Measurements from ENCODE around the gene EGLN3. TPM values are rescaled to one million over a fixed set of nuclear protein-coding genes. Genes with fewer than 3 reads are reported as not detected.

EGLN3 gene
- total and polyA plus RNA-seq, 2 donors (not counting 3 experiments of a cell fraction or from before 2014, with no cell fraction given) = 0.20 TPM; not detected in 1

DNA sequence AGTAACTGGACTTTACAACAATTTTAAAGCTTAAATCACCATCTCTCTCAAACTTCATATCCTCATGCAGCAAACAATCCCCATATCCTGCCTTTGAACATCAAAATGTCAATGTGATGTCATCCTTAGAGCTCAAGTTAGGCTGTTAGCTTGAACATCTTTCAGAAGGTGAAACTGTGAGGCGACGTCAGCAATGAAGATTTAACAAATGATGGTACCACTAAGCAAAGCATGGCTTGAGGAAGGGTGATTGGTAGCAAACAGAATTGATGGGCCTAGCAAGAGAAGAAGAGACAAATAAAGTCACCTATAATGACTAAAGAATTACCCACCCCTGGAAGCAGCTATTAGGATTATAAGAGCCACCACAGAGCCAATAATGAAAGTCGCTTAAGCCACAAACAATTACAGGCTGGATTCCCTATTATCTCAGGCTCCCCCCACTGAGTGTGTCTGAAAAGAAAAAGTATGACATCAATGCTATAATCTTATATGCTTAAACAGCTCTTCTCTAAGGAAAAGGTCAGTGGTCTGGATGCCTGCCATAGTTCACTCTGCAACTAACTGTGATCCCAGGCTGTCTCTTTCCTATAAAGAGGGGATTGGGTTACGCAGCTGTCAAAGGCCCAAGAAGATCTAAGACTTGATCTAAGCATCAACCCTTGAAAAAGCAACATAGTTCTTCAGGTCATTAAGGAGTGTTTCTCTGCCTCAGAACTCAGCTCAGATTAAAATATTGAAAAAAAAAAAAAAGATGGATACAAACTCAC is 18.1 kb downstream of the EGLN3 start:
- peaks cover 7 to 11% of the 10 kb centered on the region in 2 experiments for H3K27me3 ChIP-seq (ENCODE audit: control insufficient read depth in 2 of 2, insufficient read depth in 2 of 2, low read length in 2 of 2)
- no peaks in the 10 kb centered on the region for H3K9me3 ChIP-seq (replicated peaks; ENCODE audit: control insufficient read depth, insufficient read depth, low read length)
- dilution Hi-C loops (cut with MboI; ENCODE audit: extremely low pct_ligation_motif_present, low sequenced_read_pairs) (no loop called here), intact Hi-C loops (cut with micrococcal nuclease) (no loop called here)
- H3K27ac ChIP-seq (ENCODE audit: insufficient read depth, low read depth, low read length) = no peak overlapping the region
- DNase-seq (ENCODE audit: low read depth, low spot score) (no peak), FAIRE-seq (no peak)
- CTCF ChIA-PET = interaction anchor here (0.6 to 1.1 kb wide), 3 partner anchors 13 to 123 kb away, joined by 3 to 4 read pairs (median 3); no protein-coding TSS in a partner anchor
- no peaks in the 10 kb centered on the region for H3K9me1 ChIP-seq (replicated peaks; ENCODE audit: control insufficient read depth, extremely low read depth, insufficient read depth, low read length)
- peaks cover 10% of the 10 kb centered on the region for H3K4me1 ChIP-seq (ENCODE audit: control insufficient read depth, extremely low read depth, insufficient read depth, low read length)
- no peaks in the 10 kb centered on the region for H3K36me3 ChIP-seq (ENCODE audit: control insufficient read depth in 2 of 2, extremely low read depth in 1 of 2, insufficient read depth in 2 of 2, low read length in 2 of 2)
- H3K79me2 ChIP-seq (ENCODE audit: control insufficient read depth, insufficient read depth, low read length) = no peaks in the 10 kb centered on the region
- H3K4me2 ChIP-seq (ENCODE audit: insufficient read depth, low read length) = no peak overlapping the region
- BruUV-seq (replicated peaks) = no TSS peak
- TF ChIP-seq JUN (IDR thresholded peaks at IDR 0.05; ENCODE audit: borderline replicate concordance, insufficient read depth, insufficient read length, low read depth) (no peak), POLR2A (IDR thresholded peaks at IDR 0.05; ENCODE audit: low read depth, low read length) (no peak), POLR2AphosphoS5 (IDR thresholded peaks at IDR 0.05; ENCODE audit: insufficient read depth, low read depth, low read length) (no peak), EZH2 (IDR thresholded peaks at IDR 0.05; ENCODE audit: borderline replicate concordance, low read depth, low read length, severe bottlenecking) (no peak), MYC (IDR thresholded peaks at IDR 0.05; ENCODE audit: low read depth, low read length) (no peak), GATA2 (IDR thresholded peaks at IDR 0.05; ENCODE audit: insufficient read depth, insufficient read length, low read depth, low read length) (no peak), FOS (IDR thresholded peaks at IDR 0.05; ENCODE audit: borderline replicate concordance, insufficient read depth, low read length) (no peak)
- TF ChIP-seq, protein P1, sequence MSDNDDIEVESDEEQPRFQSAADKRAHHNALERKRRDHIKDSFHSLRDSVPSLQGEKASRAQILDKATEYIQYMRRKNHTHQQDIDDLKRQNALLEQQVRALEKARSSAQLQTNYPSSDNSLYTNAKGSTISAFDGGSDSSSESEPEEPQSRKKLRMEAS (IDR thresholded peaks at IDR 0.05; ENCODE audit: insufficient read depth, insufficient read length) = no peak
- TF ChIP-seq, protein P2, sequence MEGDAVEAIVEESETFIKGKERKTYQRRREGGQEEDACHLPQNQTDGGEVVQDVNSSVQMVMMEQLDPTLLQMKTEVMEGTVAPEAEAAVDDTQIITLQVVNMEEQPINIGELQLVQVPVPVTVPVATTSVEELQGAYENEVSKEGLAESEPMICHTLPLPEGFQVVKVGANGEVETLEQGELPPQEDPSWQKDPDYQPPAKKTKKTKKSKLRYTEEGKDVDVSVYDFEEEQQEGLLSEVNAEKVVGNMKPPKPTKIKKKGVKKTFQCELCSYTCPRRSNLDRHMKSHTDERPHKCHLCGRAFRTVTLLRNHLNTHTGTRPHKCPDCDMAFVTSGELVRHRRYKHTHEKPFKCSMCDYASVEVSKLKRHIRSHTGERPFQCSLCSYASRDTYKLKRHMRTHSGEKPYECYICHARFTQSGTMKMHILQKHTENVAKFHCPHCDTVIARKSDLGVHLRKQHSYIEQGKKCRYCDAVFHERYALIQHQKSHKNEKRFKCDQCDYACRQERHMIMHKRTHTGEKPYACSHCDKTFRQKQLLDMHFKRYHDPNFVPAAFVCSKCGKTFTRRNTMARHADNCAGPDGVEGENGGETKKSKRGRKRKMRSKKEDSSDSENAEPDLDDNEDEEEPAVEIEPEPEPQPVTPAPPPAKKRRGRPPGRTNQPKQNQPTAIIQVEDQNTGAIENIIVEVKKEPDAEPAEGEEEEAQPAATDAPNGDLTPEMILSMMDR (IDR thresholded peaks at IDR 0.05; ENCODE audit: extremely low read depth in 1 of 2, insufficient read depth in 1 of 2, low read depth in 1 of 2, low read length in 2 of 2) = no peak
- no peak overlapping the region for H2AFZ ChIP-seq (ENCODE audit: low read depth, low read length)
- no peak overlapping the region for H3K9ac ChIP-seq (replicated peaks; ENCODE audit: extremely low read depth, insufficient read depth, low read length)
- H4K20me1 ChIP-seq (replicated peaks; ENCODE audit: control insufficient read depth, extremely low read depth, insufficient read depth, low read length) = no peaks in the 10 kb centered on the region
- no peak overlapping the region for H3K4me3 ChIP-seq (replicated peaks in 1 of 3; ENCODE audit: insufficient read depth in 1 of 3, low read depth in 1 of 3, low read length in 3 of 3)
- POLR2A ChIA-PET = interaction anchor here (0.6 kb wide), 1 partner anchor 122 kb away, joined by 3 read pairs; no protein-coding TSS in a partner anchor

Measured in endothelial cell of umbilical vein (primary cell).